GM21786 (cell line): Measurements from ENCODE around the gene AREL1.
"Not testable (repeated sequence)": the region's sequence is repeated elsewhere in the genome, so short reads cannot be mapped to it uniquely, and the experiment has no call there.

ENCODE experiments used
- ATAC-seq: cut with Tn5 transposase; IDR thresholded peaks from one replicate; pipeline ENCODE4 v1.9.1; 2021; ENCODE audit not compliant: unreplicated experiment

AREL1 gene

GRCh38 chr14:74712499-74713394 is at the start of gene AREL1, which contains the start of gene FCF1:
TSS of gene AREL1 (minus strand) at chr14:74713080. CDS start at chr14:74685615, 27,465 bp downstream.
TSS of gene FCF1 (plus strand) at chr14:74713144. CDS start at chr14:74713198, 54 bp downstream.
- peak; percentile 95 for ATAC-seq

GRCh38 chr14:74758505-74758904 is 45.6 kb upstream of the AREL1 start:
- ATAC-seq, result not testable (repeated sequence)

- no peak for ATAC-seq
Observed at GRCh38 chr14:74756326-74756725, 43.4 kb upstream of the AREL1 start.

- no peak for ATAC-seq
Observed at GRCh38 chr14:74754899-74755298, 42.0 kb upstream of the AREL1 start.

GRCh38 chr14:74754157-74754556 is 41.3 kb upstream of the AREL1 start:
- no peak for ATAC-seq

- no peak for ATAC-seq
Observed at GRCh38 chr14:74747237-74747636, 34.4 kb upstream of the AREL1 start.

GRCh38 chr14:74739293-74740030 is 26.6 kb upstream of the AREL1 start:
- ATAC-seq, result no peak

GRCh38 chr14:74737753-74738325 is 25.0 kb upstream of the AREL1 start:
- ATAC-seq, result no peak

- ATAC-seq, result no peak
Observed at GRCh38 chr14:74735125-74735524, 22.2 kb upstream of the AREL1 start.

GRCh38 chr14:74733221-74733620 is 20.3 kb upstream of the AREL1 start:
- no peak for ATAC-seq

- no peak for ATAC-seq
Observed at GRCh38 chr14:74732387-74732786, 19.5 kb upstream of the AREL1 start.

GRCh38 chr14:74723134-74723533 is 10.3 kb upstream of the AREL1 start:
- ATAC-seq, result no peak

GRCh38 chr14:74720526-74720925 is 7.6 kb upstream of the AREL1 start:
- no peak for ATAC-seq

- ATAC-seq, result no peak
Observed at GRCh38 chr14:74713395-74713735, 485 bp upstream of the AREL1 start.

GRCh38 chr14:74711651-74712050 is 1.2 kb downstream of the AREL1 start:
- no peak for ATAC-seq

- ATAC-seq, result no peak
Observed at GRCh38 chr14:74710480-74710879, 2.4 kb downstream of the AREL1 start.

GRCh38 chr14:74705613-74706500 is 7.0 kb downstream of the AREL1 start:
- ATAC-seq, result no peak

- no peak for ATAC-seq
Observed at GRCh38 chr14:74704656-74705055, 8.2 kb downstream of the AREL1 start.

- ATAC-seq, result no peak
Observed at GRCh38 chr14:74703043-74703442, 9.8 kb downstream of the AREL1 start.

GRCh38 chr14:74702293-74702692 is 10.6 kb downstream of the AREL1 start:
- ATAC-seq, result no peak

- ATAC-seq, result no peak
Observed at GRCh38 chr14:74698465-74698864, 14.4 kb downstream of the AREL1 start.
